ENCODE measurements around the gene MUC21. TPM values are rescaled to one million over a fixed set of nuclear protein-coding genes. Genes with fewer than 3 reads are reported as not detected.

Gene MUC21
- total RNA-seq, 1 donor from 2014 or later = not detected

- no peak for TF ChIP-seq CTCF (IDR thresholded peaks at IDR 0.05)
- H3K4me3 Mint-ChIP-seq (ENCODE audit: unreplicated experiment) = no peak overlapping the region
- peaks cover 19% of the 10 kb centered on the region for H3K27me3 Mint-ChIP-seq (ENCODE audit: unreplicated experiment)
- no peaks in the 10 kb centered on the region for H3K36me3 Mint-ChIP-seq (ENCODE audit: unreplicated experiment)
- H3K4me1 Mint-ChIP-seq (ENCODE audit: unreplicated experiment) = peaks cover 23% of the 10 kb centered on the region
- H3K9me3 Mint-ChIP-seq (ENCODE audit: unreplicated experiment) = no peaks in the 10 kb centered on the region
- no peak overlapping the region for H3K27ac Mint-ChIP-seq (ENCODE audit: unreplicated experiment)
- no peak for DNase-seq (ENCODE audit: extremely low spot score, unreplicated experiment)
These were observed 52.5 kb downstream of the MUC21 start for GRCh38 chr6:31035862-31036497.

GRCh38 chr6:31037169-31037568, 53.7 kb downstream of the MUC21 start:
- H3K9me3 Mint-ChIP-seq (ENCODE audit: unreplicated experiment) = no peaks in the 10 kb centered on the region
- DNase-seq (ENCODE audit: extremely low spot score, unreplicated experiment) = no peak
- H3K27me3 Mint-ChIP-seq (ENCODE audit: unreplicated experiment) = peaks cover 14% of the 10 kb centered on the region
- no peak overlapping the region for H3K27ac Mint-ChIP-seq (ENCODE audit: unreplicated experiment)
- H3K4me1 Mint-ChIP-seq (ENCODE audit: unreplicated experiment) = peaks cover 25% of the 10 kb centered on the region
- no peak overlapping the region for H3K4me3 Mint-ChIP-seq (ENCODE audit: unreplicated experiment)
- TF ChIP-seq CTCF (IDR thresholded peaks at IDR 0.05) = no peak
- H3K36me3 Mint-ChIP-seq (ENCODE audit: unreplicated experiment) = no peaks in the 10 kb centered on the region

- H3K9me3 Mint-ChIP-seq (ENCODE audit: unreplicated experiment) = no peaks in the 10 kb centered on the region
- TF ChIP-seq CTCF (IDR thresholded peaks at IDR 0.05) = no peak
- no peak overlapping the region for H3K4me3 Mint-ChIP-seq (ENCODE audit: unreplicated experiment)
- DNase-seq (ENCODE audit: extremely low spot score, unreplicated experiment) = no peak
- peaks cover 25% of the 10 kb centered on the region for H3K4me1 Mint-ChIP-seq (ENCODE audit: unreplicated experiment)
- H3K27me3 Mint-ChIP-seq (ENCODE audit: unreplicated experiment) = peaks cover 11% of the 10 kb centered on the region
- H3K36me3 Mint-ChIP-seq (ENCODE audit: unreplicated experiment) = no peaks in the 10 kb centered on the region
- no peak overlapping the region for H3K27ac Mint-ChIP-seq (ENCODE audit: unreplicated experiment)
These were observed 54.2 kb downstream of the MUC21 start for GRCh38 chr6:31037682-31038081.

GRCh38 chr6:31038559-31038958, 55.0 kb downstream of the MUC21 start:
- peaks cover 2% of the 10 kb centered on the region for H3K27me3 Mint-ChIP-seq (ENCODE audit: unreplicated experiment)
- no peak overlapping the region for H3K27ac Mint-ChIP-seq (ENCODE audit: unreplicated experiment)
- no peak overlapping the region for H3K4me3 Mint-ChIP-seq (ENCODE audit: unreplicated experiment)
- H3K4me1 Mint-ChIP-seq (ENCODE audit: unreplicated experiment) = peaks cover 31% of the 10 kb centered on the region
- DNase-seq (ENCODE audit: extremely low spot score, unreplicated experiment) = no peak
- TF ChIP-seq CTCF (IDR thresholded peaks at IDR 0.05) = no peak
- no peaks in the 10 kb centered on the region for H3K36me3 Mint-ChIP-seq (ENCODE audit: unreplicated experiment)
- no peaks in the 10 kb centered on the region for H3K9me3 Mint-ChIP-seq (ENCODE audit: unreplicated experiment)

Other genes with a start within 250 kb of the MUC21 start
- 86.8 and 88.1 TPM in 2 replicates for gene FLOT1, start 241.0 kb upstream of the MUC21 start, total RNA-seq
- gene IER3, start 239.2 kb upstream of the MUC21 start, total RNA-seq = 395 and 418 TPM in 2 replicates
- 130 and 146 TPM in 2 replicates for gene DDR1, start 99.2 kb upstream of the MUC21 start, total RNA-seq
- 35.5 and 39.3 TPM in 2 replicates for gene GTF2H4, start 75.5 kb upstream of the MUC21 start, total RNA-seq
- 44.0 and 46.4 TPM in 2 replicates for gene VARS2, start 69.5 kb upstream of the MUC21 start, total RNA-seq
- not detected in 2 replicates for gene SFTA2, start 51.5 kb upstream of the MUC21 start, total RNA-seq
- gene MUCL3, start 42.7 kb upstream of the MUC21 start, total RNA-seq = not detected in 2 replicates
- not detected in 2 replicates for gene MUC22, start 26.8 kb downstream of the MUC21 start, total RNA-seq
- not detected in 2 replicates for gene C6orf15, start 128.9 kb downstream of the MUC21 start, total RNA-seq
- gene PSORS1C1, start 131.1 kb downstream of the MUC21 start, total RNA-seq = 3.2 and 6.2 TPM in 2 replicates
- gene CDSN, start 136.7 kb downstream of the MUC21 start, total RNA-seq = not detected in 2 replicates
- gene PSORS1C2, start 155.3 kb downstream of the MUC21 start, total RNA-seq = not detected in 2 replicates
- gene CCHCR1, start 174.1 kb downstream of the MUC21 start, total RNA-seq = 16.7 and 19.0 TPM in 2 replicates
- 8.2 and 8.8 TPM in 2 replicates for gene TCF19, start 174.9 kb downstream of the MUC21 start, total RNA-seq
- gene POU5F1, start 187.0 kb downstream of the MUC21 start, total RNA-seq = not detected in 2 replicates